GM13976 (cell line): Measurements from ENCODE around the gene PPP3CB.

Experiments
- DNase-seq: peaks from one replicate; pipeline ENCODE4 v3.0.0; 2012; ENCODE audit warnings: low spot score
- CTCF ChIP-seq: IDR thresholded peaks from 2 replicates; pipeline ENCODE4 v1.5.1; 2012; ENCODE audit warnings: borderline replicate concordance, mild to moderate bottlenecking; ENCODE audit not compliant: insufficient read depth; ENCODE audit errors: extremely low read depth, missing control alignments, control extremely low read depth
- in situ Hi-C: fragments of 300-500 bp; cut with MboI; formaldehyde crosslinking; loops from one replicate; pipeline ENCODE4 v1.12.0; 2022; ENCODE audit warnings: low sequenced_read_pairs, mixed read lengths, inconsistent platforms; ENCODE audit not compliant: unreplicated experiment

Gene PPP3CB

GRCh38 chr10:73469579-73469978 lies 26.2 kb downstream of the PPP3CB start:
- in situ Hi-C loops = no loop called here
- no peak for DNase-seq

DNA sequence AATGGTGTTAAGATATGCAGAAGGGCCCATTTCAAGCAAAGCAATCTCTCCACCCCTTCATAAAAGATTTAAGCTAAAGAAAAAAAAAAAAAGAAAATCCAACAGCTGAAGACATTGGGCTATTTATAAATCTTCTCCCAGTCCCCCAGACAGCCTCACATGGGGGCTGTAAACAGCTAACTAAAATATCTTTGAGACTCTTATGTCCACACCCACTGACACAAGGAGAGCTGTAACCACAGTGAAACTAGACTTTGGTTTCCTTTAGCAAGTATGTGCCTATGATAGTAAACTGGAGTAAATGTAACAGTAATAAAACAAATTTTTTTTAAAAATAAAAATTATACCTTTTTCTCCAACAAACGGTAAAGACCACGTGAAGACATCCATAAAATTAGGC lies 28.6 kb downstream of the PPP3CB start:
- TF ChIP-seq CTCF = no peak
- in situ Hi-C loops = no loop called here
- peak; percentile 38 for DNase-seq

More at GRCh38 chr10:73469579-73469978, 26.2 kb downstream of the PPP3CB start:
- no peak for TF ChIP-seq CTCF

DNA sequence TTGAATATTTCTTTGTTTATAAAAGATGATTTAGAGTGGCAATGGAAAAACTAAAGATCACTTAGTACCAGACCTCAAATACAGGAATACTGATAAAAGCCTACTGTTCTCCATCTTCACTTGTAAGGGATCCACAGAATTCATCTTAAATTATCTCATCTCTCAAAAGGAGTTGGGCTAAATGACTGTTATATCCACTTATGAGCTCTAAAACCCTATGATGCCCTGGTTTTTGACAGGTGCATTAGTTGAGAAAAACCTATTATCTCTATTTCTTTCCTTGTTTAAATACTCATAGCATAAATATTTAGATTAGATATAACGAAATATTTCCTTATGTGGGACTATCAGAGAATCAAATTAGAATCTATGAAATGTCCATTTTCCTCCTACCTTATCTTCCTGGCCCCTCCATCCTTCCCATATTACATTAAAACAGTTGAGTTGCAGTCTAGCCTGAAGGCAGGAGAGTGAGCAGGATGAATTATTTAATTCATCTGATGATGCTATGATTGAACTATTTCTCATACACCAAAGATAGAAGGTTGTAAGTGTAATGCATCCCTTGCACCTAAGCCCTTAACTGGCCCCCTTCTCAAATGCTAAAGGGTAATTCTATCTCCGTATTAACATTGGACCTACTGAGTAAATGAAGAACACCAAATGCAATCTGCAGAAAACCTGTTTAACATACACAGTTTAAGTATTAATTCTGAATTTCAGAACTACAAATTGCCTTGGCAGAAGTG lies 29.7 kb downstream of the PPP3CB start:
- in situ Hi-C loops = no loop called here
- TF ChIP-seq CTCF = no peak
- DNase-seq = no peak

GRCh38 chr10:73460897-73461296 lies 34.9 kb downstream of the PPP3CB start:
- TF ChIP-seq CTCF = no peak
- in situ Hi-C loops = no loop called here
- DNase-seq = no peak

- in situ Hi-C loops = no loop called here
- no peak for TF ChIP-seq CTCF
- no peak for DNase-seq
Observed at GRCh38 chr10:73459683-73460314, 36.0 kb downstream of the PPP3CB start.

- in situ Hi-C loops = no loop called here
- TF ChIP-seq CTCF = no peak
- peak; percentile 17 for DNase-seq
Observed at GRCh38 chr10:73456187-73456890, 39.5 kb downstream of the PPP3CB start.
